GM12872 (cell line): Measurements from ENCODE around the gene PRKCB.

Experiments
- TF ChIP-seq, protein P1 (sequence below): IDR thresholded peaks from 3 replicates; pipeline ENCODE4 v1.5.1; 2011; ENCODE audit warnings: low read depth, mild to moderate bottlenecking, low read length, moderate library complexity; ENCODE audit not compliant: insufficient read depth

The PRKCB gene

DNA sequence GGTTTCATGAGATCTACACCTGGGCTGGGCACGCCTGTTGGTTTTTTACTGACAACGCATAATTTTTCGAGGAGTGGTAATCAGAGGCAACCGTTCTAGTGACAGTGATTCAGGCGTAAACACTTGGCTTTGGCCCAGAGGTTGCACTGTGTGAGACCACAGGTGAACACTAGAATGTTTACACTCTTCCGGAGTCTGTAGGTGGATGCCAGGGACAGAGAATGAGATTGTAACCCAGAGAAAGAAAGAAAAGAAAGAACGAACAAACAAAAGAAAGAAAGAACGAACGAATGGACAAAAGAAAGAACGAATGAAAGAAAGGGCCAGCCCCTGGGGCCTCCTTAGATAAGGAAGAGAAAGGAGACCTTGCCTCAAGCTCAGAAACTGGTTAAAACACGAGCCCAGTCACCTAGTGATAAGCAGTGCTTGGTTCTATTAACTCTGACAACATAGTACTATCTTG, 113.2 kb downstream of the PRKCB start:
- TF ChIP-seq, protein P1, sequence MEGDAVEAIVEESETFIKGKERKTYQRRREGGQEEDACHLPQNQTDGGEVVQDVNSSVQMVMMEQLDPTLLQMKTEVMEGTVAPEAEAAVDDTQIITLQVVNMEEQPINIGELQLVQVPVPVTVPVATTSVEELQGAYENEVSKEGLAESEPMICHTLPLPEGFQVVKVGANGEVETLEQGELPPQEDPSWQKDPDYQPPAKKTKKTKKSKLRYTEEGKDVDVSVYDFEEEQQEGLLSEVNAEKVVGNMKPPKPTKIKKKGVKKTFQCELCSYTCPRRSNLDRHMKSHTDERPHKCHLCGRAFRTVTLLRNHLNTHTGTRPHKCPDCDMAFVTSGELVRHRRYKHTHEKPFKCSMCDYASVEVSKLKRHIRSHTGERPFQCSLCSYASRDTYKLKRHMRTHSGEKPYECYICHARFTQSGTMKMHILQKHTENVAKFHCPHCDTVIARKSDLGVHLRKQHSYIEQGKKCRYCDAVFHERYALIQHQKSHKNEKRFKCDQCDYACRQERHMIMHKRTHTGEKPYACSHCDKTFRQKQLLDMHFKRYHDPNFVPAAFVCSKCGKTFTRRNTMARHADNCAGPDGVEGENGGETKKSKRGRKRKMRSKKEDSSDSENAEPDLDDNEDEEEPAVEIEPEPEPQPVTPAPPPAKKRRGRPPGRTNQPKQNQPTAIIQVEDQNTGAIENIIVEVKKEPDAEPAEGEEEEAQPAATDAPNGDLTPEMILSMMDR = no peak

DNA sequence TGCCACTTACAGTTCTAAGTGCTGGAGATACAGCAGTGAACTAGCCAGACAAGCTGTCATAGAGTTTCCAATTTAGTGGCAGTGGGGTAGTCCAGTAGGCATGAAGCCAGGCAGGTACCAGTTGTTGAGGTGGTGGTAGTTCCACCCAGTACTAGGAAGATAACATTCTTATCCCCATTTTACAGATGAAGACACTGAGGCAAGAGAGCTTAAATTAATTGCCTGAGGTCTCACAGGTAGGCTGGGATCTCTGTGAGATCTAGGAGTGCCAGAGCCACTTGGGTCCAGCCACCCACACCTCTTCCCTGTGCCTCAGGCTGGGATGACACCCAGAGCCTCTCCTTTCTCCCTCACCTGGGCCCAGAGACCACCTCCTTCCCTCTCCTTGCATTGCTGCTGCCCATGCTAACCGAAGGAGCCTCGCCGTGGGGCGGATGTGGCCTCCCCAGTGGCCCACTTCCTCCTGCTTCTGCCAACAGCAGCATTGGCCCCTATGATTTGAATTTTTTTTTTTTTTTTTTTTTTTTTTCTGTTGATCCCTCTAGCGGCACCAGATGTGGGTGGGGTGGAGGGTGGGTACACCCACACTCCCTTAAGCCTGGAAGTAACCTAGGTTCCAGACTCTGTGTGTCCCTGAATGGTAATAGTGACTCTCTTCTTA, 114.0 kb downstream of the PRKCB start:
- TF ChIP-seq, protein P1 = no peak

DNA sequence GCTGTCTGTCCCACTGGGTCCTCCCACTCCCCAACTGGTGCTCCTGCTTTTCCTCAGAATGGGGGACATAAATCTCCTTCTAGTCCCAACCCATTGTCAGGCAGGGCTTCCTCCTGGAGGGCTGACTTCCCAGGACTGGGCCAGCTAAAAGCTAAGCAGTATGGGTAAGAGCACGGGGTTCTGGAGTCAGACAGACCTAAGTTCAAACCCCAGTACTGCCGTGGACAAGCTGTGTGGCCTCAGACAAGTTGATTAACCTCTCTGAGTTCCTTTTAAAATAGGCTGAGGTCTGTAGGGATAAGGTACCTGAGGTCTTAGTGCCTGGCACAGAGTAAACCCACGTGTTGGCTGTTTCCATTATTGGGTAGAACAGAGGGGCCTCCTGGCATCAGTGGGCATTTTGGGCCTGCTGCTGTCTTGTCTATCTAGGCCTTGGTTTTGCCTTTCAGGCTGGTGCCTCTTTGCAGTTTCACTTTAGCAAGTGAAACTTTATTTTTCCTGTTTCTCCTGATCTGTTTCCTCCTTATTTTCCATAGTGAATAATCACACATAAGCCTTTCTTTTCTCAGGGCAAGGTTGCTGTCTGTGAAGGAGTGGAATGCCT, 114.6 kb downstream of the PRKCB start:
- TF ChIP-seq, protein P1 = no peak

DNA sequence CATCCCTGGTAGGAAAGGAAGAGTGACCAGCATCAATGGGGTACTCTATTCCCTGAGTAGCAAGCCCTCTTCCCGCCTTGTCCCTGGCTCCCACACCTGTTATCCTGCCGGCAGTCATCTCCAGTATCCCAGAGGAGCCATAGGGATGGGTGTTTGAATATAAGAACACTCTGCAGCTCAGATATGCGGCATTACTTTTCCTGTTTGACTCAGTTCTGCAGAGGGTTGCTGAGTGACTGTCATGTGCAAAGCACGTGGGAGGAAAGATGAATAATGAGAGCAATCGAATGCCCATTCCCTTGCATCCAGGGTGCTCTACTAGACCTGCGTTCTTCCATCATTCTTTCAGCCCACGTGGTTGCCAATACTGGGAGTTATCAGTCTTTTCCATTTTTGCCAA, 115.1 kb downstream of the PRKCB start:
- TF ChIP-seq, protein P1 = no peak

DNA sequence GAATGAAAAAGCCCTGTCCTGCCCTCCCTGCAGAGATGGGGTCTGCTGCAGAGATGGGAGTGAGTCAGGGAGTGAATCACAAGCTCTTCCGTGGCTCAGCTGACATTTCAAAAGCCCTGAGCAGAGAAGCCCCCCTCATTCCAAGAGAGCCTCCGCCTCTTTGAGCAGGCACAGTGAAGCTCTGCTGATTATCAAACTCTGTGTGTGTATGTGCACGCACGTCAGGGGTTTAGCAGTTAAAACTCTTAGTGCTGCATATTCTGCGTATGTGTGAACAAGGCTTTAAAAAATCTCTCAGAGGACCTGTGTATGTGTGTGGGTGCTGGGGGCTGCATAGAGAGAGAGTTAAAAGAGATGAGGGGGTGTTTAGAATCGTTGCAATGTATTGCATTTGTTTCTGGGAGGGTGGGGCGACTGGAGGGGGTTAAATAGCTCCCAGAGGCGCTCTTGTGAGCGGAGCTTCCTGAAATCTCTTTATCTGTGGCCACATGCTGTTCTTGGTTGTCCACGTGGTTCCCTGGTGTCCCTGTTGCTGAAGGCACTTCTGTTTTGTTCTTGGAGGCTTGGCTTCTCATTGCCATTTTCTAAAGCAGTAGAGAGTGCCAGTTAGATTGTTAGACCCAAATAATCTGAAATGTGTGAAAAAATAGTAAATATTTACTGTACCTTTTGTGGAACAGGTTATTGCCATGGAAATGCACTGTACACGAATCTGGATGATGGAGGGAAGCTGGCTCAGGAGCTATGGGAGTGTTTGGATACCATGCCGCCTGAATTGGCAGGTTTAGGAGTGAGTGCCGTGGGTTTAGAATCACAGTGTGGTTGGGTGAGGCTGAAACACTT, 116.6 kb downstream of the PRKCB start:
- TF ChIP-seq, protein P1 = no peak

DNA sequence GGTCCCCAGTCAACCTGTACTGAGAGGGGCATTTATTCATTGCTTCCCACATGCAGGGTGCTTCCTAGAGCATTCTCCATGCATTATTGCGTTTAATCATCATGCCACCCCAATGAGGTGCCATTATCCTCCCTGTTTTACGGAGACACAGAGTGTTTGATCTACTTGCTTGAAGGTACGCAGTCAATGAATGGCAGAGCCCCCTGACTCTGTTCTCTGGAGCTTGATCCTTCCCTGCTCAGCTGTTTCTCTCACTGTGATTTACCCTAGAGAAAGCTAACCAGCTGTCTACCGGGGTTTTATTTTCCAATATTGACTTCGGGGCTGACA, 117.2 kb downstream of the PRKCB start:
- TF ChIP-seq, protein P1 = no peak

DNA sequence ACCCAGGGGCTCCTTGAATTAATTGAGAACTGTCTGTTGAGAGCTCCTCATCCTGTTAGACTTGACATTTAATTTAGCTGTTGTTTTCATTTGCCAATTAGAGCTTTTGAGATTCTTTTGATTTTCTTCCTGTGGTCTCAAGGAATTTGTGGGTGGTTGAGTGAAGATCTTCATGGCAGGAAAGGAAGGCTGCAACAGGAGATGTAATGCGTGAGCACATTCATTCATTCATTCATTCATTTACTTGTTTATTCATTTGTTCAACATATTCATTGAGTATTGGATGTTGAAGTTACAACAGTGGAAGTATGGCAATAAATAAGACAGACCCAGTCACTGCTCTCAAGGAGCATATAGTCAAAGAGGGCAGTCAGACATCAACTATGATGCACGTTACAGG, 117.7 kb downstream of the PRKCB start:
- TF ChIP-seq, protein P1 = no peak
